ENCODE data around the gene PDE8A.
"Not testable (repeated sequence)": the region's sequence is repeated elsewhere in the genome, so short reads cannot be mapped to it uniquely, and the experiment has no call there.

The PDE8A gene

GRCh38 chr15:84992157-84992944 lies 10.7 kb downstream of the PDE8A start (continued):
- no peak for TF ChIP-seq ZNF223 (tag by site-specific recombination; IDR thresholded peaks at IDR 0.05)
- 0 out of 2 replicates have a peak, but pooled peaks have one; percentile 9 for TF ChIP-seq ZNF335 (tag by site-specific recombination; conservative IDR thresholded peaks at IDR 0.05)
- TF ChIP-seq SP7 (tag by site-specific recombination; IDR thresholded peaks at IDR 0.05) = peak; percentile 85
- TF ChIP-seq ZNF558 (tag by site-specific recombination; IDR thresholded peaks at IDR 0.05) = no peak
- TF ChIP-seq ZNF114 (tag by site-specific recombination; IDR thresholded peaks at IDR 0.05) = no peak
- TF ChIP-seq, protein P1, sequence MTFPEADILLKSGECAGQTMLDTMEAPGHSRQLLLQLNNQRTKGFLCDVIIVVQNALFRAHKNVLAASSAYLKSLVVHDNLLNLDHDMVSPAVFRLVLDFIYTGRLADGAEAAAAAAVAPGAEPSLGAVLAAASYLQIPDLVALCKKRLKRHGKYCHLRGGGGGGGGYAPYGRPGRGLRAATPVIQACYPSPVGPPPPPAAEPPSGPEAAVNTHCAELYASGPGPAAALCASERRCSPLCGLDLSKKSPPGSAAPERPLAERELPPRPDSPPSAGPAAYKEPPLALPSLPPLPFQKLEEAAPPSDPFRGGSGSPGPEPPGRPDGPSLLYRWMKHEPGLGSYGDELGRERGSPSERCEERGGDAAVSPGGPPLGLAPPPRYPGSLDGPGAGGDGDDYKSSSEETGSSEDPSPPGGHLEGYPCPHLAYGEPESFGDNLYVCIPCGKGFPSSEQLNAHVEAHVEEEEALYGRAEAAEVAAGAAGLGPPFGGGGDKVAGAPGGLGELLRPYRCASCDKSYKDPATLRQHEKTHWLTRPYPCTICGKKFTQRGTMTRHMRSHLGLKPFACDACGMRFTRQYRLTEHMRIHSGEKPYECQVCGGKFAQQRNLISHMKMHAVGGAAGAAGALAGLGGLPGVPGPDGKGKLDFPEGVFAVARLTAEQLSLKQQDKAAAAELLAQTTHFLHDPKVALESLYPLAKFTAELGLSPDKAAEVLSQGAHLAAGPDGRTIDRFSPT (tag by site-specific recombination; IDR thresholded peaks at IDR 0.05) = peak; percentile 36; the same call in 1 of the 2 replicates
- TF ChIP-seq MEIS1 (CRISPR knock-in tag; IDR thresholded peaks at IDR 0.05; ENCODE audit: borderline replicate concordance) = no peak
- TF ChIP-seq ZBTB48 (tag by site-specific recombination; IDR thresholded peaks at IDR 0.05) = no peak
- peak; percentile 66 for TF ChIP-seq ZNF366 (tag by site-specific recombination; conservative IDR thresholded peaks at IDR 0.05)
- TF ChIP-seq, protein P2, sequence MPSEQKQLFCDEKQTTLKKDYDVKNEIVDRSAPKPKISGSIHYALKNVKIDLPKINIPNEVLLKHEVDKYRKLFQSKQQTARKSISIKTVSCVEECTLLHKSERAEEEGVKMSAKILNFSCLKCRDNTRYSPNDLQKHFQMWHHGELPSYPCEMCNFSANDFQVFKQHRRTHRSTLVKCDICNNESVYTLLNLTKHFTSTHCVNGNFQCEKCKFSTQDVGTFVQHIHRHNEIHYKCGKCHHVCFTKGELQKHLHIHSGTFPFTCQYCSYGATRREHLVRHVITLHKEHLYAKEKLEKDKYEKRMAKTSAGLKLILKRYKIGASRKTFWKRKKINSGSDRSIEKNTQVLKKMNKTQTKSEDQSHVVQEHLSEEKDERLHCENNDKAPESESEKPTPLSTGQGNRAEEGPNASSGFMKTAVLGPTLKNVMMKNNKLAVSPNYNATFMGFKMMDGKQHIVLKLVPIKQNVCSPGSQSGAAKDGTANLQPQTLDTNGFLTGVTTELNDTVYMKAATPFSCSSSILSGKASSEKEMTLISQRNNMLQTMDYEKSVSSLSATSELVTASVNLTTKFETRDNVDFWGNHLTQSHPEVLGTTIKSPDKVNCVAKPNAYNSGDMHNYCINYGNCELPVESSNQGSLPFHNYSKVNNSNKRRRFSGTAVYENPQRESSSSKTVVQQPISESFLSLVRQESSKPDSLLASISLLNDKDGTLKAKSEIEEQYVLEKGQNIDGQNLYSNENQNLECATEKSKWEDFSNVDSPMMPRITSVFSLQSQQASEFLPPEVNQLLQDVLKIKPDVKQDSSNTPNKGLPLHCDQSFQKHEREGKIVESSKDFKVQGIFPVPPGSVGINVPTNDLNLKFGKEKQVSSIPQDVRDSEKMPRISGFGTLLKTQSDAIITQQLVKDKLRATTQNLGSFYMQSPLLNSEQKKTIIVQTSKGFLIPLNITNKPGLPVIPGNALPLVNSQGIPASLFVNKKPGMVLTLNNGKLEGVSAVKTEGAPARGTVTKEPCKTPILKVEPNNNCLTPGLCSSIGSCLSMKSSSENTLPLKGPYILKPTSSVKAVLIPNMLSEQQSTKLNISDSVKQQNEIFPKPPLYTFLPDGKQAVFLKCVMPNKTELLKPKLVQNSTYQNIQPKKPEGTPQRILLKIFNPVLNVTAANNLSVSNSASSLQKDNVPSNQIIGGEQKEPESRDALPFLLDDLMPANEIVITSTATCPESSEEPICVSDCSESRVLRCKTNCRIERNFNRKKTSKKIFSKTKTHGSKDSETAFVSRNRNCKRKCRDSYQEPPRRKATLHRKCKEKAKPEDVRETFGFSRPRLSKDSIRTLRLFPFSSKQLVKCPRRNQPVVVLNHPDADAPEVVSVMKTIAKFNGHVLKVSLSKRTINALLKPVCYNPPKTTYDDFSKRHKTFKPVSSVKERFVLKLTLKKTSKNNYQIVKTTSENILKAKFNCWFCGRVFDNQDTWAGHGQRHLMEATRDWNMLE (tag by site-specific recombination; conservative IDR thresholded peaks at IDR 0.05; ENCODE audit: low read depth) = 0 out of 2 replicates have a peak, but pooled peaks have one; percentile 12
- TF ChIP-seq ZNF146 (tag by site-specific recombination; IDR thresholded peaks at IDR 0.05) = no peak
- no peak for TF ChIP-seq ZNF239 (tag by site-specific recombination; IDR thresholded peaks at IDR 0.05)
- TF ChIP-seq KLF1 (tag by site-specific recombination; IDR thresholded peaks at IDR 0.05) = peak; percentile 53

GRCh38 chr15:84996055-84996454 lies 14.4 kb downstream of the PDE8A start:
- no peaks in the 10 kb centered on the region for H3K9me3 ChIP-seq (ENCODE audit: control insufficient read depth, insufficient read depth, low read depth, low read length)
- CTCF ChIA-PET = interaction anchor here (0.9 to 1.4 kb wide), 3 partner anchors 8 to 48 kb away, joined by 3 to 5 read pairs (median 4); no protein-coding TSS in a partner anchor
- H3K4me3 ChIP-seq (ENCODE audit: low read depth, low read length) = no peak overlapping the region
- POLR2A ChIA-PET = no interaction called here
- H3K36me3 ChIP-seq (ENCODE audit: control insufficient read depth in 2 of 2, insufficient read depth in 1 of 2, low read length in 2 of 2) = peaks cover 0 to 3% of the 10 kb centered on the region in 2 experiments; a peak in 1 of 3 replicates
- H3K4me1 ChIP-seq (ENCODE audit: control insufficient read depth, insufficient read depth, low read length) = peaks cover 20% of the 10 kb centered on the region
- no peak overlapping the region for H3K27ac ChIP-seq (ENCODE audit: extremely low read depth, low read depth, low read length)
- peak; percentile 51; the same call in 1 of the 2 replicates for TF ChIP-seq ZNF121 (tag by site-specific recombination; IDR thresholded peaks at IDR 0.05)
- TF ChIP-seq ZSCAN30 (tag by site-specific recombination; IDR thresholded peaks at IDR 0.05) = no peak

DNA sequence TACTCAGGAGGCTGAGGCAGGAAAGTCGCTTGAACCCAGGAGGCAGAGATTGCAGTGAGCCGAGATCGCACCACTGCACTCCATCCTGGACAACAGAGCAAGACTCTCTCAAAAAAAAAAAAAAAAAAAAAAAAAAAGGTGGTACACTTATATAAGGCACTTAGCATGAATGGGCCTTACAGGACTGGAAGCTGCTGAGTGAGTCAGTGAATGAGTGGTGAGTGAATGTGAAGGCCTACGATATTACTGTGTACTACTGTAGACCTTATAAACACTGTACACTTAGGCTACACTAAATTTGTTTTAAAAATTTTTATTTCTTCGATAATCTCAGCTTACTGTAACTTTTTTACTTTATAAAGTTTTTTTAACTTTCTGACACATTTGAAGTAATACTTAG lies 15.1 kb downstream of the PDE8A start:
- H3K4me3 ChIP-seq (ENCODE audit: low read depth, low read length) = not testable (repeated sequence)
- CTCF ChIA-PET = interaction anchor here (0.6 to 1.4 kb wide), 4 partner anchors 8 to 56 kb away, joined by 3 to 5 read pairs (median 4); no protein-coding TSS in a partner anchor
- POLR2A ChIA-PET = interaction anchor here (0.6 to 1.3 kb wide), 2 partner anchors 16 to 18 kb away, joined by 4 to 6 read pairs; partner anchors contain the start of gene PDE8A

More for the DNA sequence above, 15.1 kb downstream of the PDE8A start:
- H3K36me3 ChIP-seq (ENCODE audit: control insufficient read depth in 2 of 2, insufficient read depth in 1 of 2, low read length in 2 of 2); H3K27ac ChIP-seq (ENCODE audit: extremely low read depth, low read depth, low read length); H3K9me3 ChIP-seq (ENCODE audit: control insufficient read depth, insufficient read depth, low read depth, low read length): not testable (repeated sequence)
- H3K4me1 ChIP-seq (ENCODE audit: control insufficient read depth, insufficient read depth, low read length) = peaks cover 22% of the 10 kb centered on the region
